ENCODE results near the gene TMEM215. TPM values are rescaled to one million over a fixed set of nuclear protein-coding genes. Genes with fewer than 3 reads are reported as not detected.

The TMEM215 gene
- not detected in 2 replicates for total RNA-seq

GRCh38 chr9:32783168-32783891, at the start of gene TMEM215:
Gene TMEM215 (plus strand): TSS chr9:32783540. CDS start chr9:32784184, 644 bp downstream.

Other genes starting within 250 kb of the TMEM215 start
- 2.8 and 5.0 TPM in 2 replicates for gene SMIM27, start 231.2 kb upstream of the TMEM215 start, total RNA-seq
- gene TOPORS, start 231.0 kb upstream of the TMEM215 start, total RNA-seq, result 18.4 and 19.5 TPM in 2 replicates
- gene NDUFB6, start 210.4 kb upstream of the TMEM215 start, total RNA-seq, result 91.9 and 114 TPM in 2 replicates
- not detected in 2 replicates for gene TAF1L, start 147.9 kb upstream of the TMEM215 start, total RNA-seq
- gene APTX, start 218.1 kb downstream of the TMEM215 start, total RNA-seq, result 24.9 and 25.6 TPM in 2 replicates
- 248 and 274 TPM in 2 replicates for gene DNAJA1, start 241.7 kb downstream of the TMEM215 start, total RNA-seq